Esophagus (tissue), 2 donors: ENCODE data around the gene SOCS2. TPM values are rescaled to one million over a fixed set of nuclear protein-coding genes. Genes with fewer than 3 reads are reported as not detected.
A peak's percentile ranks its signal among the peaks of the same experiment; 100 is the strongest.

Experiments used
- H3K27ac ChIP-seq, 2 donors: one replicate each; pipeline ENCODE4 v1.5.1; 2013; ENCODE audit warnings: low read depth in 2 of 2, mild to moderate bottlenecking in 2 of 2, inconsistent platforms in 1 of 2, low read length in 1 of 2, moderate library complexity in 1 of 2
- H3K27me3 ChIP-seq, 2 donors: one replicate each; pipeline ENCODE4 v1.6.1; 2013; ENCODE audit warnings: low read length in 2 of 2, control low read depth in 1 of 2, mild to moderate bottlenecking in 1 of 2; ENCODE audit not compliant: insufficient read depth in 2 of 2, control insufficient read depth in 1 of 2
- H3K36me3 ChIP-seq, 2 donors: one replicate each; pipeline ENCODE4 v1.6.1; 2013; ENCODE audit warnings: low read length in 1 of 2; ENCODE audit not compliant: control insufficient read depth in 2 of 2, insufficient read depth in 2 of 2
- H3K4me1 ChIP-seq, 2 donors: one replicate each; pipeline ENCODE4 v1.6.1; 2013; ENCODE audit warnings: low read length in 1 of 2; ENCODE audit not compliant: control insufficient read depth in 2 of 2, insufficient read depth in 2 of 2
- H3K4me3 ChIP-seq, 2 donors: one replicate each; pipeline ENCODE4 v1.5.1; 2013; ENCODE audit warnings: low read length in 2 of 2, mild to moderate bottlenecking in 2 of 2, low read depth in 1 of 2, moderate library complexity in 1 of 2
- H3K9me3 ChIP-seq, 2 donors: one replicate each; pipeline ENCODE4 v1.6.1; 2013; ENCODE audit warnings: mild to moderate bottlenecking in 2 of 2, low read depth in 1 of 2, low read length in 1 of 2, moderate library complexity in 1 of 2; ENCODE audit not compliant: control insufficient read depth in 2 of 2, insufficient read depth in 1 of 2
- WGBS, 2 donors: extraction: QIAGEN DNeasy Blood & Tissue Kit; methylation state at CpG; one replicate each; pipeline ENCODE4 v1.1.7; 2013; 5-methylcytosine and 5-hydroxymethylcytosine counted together
- polyA plus RNA-seq, 2 donors: library from polyadenylated mRNA; stranded (reverse); fragments of 200-250 nt; gene quantifications; one replicate each; pipeline ENCODE4 v1.2.3, GENCODE V29; 2013
- donor health status: healthy with polysubstance abuse.
- donor health status: Bipolar disorder and iron deficiency.

Gene SOCS2
- polyA plus RNA-seq, 2 donors: 4.0 to 8.2 TPM

DNA sequence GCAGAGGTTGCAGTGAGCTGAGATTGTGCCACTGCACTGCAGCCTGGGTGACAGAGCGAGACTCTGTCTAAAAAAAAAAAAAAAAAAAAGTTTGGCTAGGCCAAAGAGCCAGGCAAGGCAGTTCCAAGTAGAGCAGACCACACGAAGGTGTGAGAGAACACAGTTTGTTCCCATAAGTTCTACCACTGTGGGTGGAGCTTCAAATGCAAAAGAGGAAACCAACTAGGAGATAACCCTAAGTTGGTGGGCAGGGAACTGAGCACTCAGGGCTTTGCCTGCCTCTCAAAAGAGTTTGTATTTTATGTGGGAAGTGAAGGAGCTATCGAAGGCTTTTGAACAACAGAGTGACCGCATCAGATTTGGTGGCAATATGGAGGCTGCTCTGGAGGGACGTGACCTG, 15.1 kb downstream of the SOCS2 start:
- 82 to 87% methylated on average over 5 of the region's 5 CpGs for WGBS, 2 donors
- Histone ChIP-seq H3K36me3 (no peaks in the 10 kb centered on the region), H3K27ac (no peak overlapping the region), H3K4me3 (no peak overlapping the region), H3K27me3 (no peaks in the 10 kb centered on the region), H3K9me3 (no peaks in the 10 kb centered on the region), H3K4me1 (no peaks in the 10 kb centered on the region)

DNA sequence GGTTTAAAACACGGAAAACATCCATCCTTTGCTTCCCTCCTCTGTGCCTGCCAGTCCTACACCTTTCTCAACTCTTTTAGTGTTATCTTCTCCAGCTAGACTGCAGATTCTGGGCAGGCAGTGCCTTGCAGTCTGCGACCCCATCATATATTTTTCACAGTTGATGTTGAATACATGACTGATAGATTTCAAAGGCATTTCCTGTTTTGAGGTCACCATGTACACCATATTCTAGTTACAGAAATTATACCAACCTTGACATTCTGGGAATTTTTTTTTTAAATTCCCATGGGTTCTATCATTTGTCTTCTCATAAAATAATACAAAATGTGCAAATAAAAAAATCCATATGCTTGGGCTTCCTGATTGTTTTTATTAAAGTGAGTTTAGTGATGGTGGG, 16.6 kb downstream of the SOCS2 start:
- no peaks in the 10 kb centered on the region for H3K4me1 ChIP-seq
- 79 to 90% methylated on average over 2 of the region's 2 CpGs for WGBS, 2 donors
- no peaks in the 10 kb centered on the region for H3K36me3 ChIP-seq

DNA sequence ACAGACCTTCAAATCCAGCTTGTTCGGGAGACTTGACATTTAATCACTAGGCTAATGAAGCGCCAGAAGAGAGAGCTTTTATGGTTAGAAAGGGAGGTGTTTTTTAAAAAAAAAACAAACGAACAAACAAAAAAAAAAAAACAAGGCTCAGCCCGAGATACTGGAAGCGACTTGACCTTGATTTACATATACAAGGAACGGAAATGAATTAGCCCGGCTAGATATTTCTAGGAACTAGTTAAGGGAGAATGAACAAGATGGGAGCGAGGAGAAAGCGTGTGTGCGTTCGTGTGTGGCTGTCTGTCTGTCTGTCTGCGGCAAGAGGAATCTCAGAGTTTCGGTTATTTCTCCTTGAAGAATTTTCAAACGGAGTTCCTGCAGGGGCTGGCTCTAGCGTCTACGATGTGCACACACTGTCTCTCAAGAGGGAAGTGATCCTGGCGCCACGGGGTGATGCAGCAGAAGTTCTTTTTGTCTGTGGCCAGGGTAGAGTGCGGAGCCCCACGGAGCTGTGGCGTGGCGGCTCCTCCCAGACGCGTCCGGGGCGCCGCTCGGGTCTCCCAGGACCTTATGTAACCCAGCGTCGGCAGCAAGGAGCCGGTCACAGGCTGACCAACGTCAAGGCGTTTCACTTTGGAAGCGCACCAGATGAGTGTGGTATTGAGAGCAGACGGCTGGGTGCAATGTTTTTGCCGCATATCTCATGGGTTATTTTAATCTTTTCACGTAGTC, 18.8 kb downstream of the SOCS2 start:
- no peaks in the 10 kb centered on the region for H3K4me1 ChIP-seq
- H3K4me3 ChIP-seq: peak overlapping the region; percentile 31 to 80
- no peaks in the 10 kb centered on the region for H3K36me3 ChIP-seq
- no peaks in the 10 kb centered on the region for H3K27me3 ChIP-seq
- H3K27ac ChIP-seq: peak overlapping the region; percentile 68 to 85
- 1 to 2% methylated on average over 37 of the region's 37 CpGs for WGBS, 2 donors
- no peaks in the 10 kb centered on the region for H3K9me3 ChIP-seq

More for the DNA sequence above, 16.6 kb downstream of the SOCS2 start:
- no peaks in the 10 kb centered on the region for H3K9me3 ChIP-seq
- no peaks in the 10 kb centered on the region for H3K27me3 ChIP-seq
- H3K27ac ChIP-seq: no peak overlapping the region
- no peak overlapping the region for H3K4me3 ChIP-seq

DNA sequence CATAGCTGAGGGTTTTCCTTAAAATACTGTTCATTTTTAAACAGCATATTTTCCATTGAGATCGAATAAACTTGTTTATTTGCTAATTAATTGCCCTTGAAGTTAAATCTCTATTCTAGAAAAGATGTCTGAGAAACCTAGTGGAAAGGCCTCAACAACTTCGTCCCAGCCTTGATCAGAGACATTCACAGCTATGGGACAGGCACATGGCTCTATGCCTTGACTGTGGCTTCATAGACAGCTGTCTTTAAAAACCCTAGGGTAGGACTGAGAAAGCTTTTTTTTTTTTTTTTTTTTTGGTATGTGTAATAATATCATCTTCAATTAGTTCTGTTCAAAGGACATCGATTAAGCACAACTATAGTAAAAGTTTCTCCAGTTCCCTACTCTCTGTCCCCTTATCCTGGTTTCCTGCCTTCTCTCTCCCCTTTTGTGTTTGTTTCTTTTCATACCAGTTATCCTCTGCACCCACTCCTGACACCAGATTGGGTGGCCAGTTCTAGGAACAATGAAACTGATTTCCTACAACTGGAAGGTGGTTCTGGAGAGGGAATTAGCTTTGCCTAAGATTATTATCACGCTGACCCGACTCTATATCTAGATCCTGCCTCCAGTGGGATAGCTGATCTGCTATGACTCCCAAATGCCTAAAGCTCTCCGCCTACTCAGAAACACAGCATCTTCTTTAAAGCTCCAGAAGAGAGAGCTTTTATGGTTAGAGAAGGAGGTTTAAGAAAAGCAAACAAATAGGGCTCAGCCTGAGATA, 20.3 kb downstream of the SOCS2 start:
- Histone ChIP-seq H3K4me3 (no peak overlapping the region), H3K4me1 (no peaks in the 10 kb centered on the region), H3K9me3 (no peaks in the 10 kb centered on the region), H3K27ac (peak overlapping the region; percentile 38 to 62), H3K27me3 (no peaks in the 10 kb centered on the region), H3K36me3 (no peaks in the 10 kb centered on the region)
- 78 to 83% methylated on average over 6 of the region's 6 CpGs for WGBS, 2 donors

DNA sequence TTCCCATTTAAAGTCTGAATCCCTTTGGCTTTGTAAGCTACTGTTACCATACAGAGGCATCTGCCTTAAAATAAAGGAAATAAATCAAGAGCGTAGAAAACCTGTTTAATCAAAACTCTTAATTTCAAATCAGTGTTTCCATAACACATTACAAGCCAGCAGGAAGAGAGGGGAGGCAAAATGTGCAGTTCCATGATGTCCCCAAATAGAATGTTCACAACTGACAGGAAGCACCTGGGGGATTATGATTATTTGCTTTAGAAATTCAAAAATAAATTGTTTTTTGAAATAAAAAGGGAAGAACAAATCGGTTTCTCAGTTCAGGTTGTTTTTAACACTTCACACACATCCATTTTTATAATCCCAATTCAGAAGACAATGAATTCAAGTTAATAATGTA, 21.4 kb downstream of the SOCS2 start:
- Histone ChIP-seq H3K36me3 (no peaks in the 10 kb centered on the region), H3K27me3 (no peaks in the 10 kb centered on the region), H3K4me3 (no peak overlapping the region), H3K27ac (no peak overlapping the region), H3K9me3 (no peaks in the 10 kb centered on the region), H3K4me1 (no peaks in the 10 kb centered on the region)
- 63 to 67% methylated on average over 2 of the region's 2 CpGs for WGBS, 2 donors

DNA sequence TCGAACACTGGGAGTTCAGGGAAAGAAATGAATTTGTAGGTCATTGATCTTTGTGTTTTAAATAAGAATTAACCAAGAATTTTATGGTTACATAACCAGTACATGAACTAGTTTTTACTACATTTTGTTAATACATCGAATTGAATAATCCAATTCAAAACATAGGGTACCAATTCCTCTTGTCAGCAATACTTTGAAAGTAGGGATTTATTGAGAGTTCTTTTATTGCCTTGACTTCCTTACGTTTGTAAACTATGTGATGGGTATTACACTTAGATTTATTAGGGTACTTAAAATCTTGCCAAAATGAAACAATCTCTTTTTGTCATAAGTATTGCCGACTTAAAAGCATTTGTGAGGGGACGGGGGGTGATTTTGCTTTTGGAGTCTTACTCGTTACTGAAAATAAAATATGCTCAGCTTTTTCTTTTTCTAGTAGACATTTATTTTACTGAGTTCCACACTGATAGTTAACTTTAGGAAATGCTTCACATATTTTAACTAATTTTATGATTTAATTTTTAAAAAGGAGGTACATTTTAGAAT, 22.4 kb downstream of the SOCS2 start:
- Histone ChIP-seq H3K27ac (no peak overlapping the region), H3K9me3 (no peaks in the 10 kb centered on the region), H3K4me1 (no peaks in the 10 kb centered on the region), H3K36me3 (no peaks in the 10 kb centered on the region), H3K4me3 (no peak overlapping the region), H3K27me3 (no peaks in the 10 kb centered on the region)
- WGBS, 2 donors: 69 to 71% methylated on average over 6 of the region's 6 CpGs

DNA sequence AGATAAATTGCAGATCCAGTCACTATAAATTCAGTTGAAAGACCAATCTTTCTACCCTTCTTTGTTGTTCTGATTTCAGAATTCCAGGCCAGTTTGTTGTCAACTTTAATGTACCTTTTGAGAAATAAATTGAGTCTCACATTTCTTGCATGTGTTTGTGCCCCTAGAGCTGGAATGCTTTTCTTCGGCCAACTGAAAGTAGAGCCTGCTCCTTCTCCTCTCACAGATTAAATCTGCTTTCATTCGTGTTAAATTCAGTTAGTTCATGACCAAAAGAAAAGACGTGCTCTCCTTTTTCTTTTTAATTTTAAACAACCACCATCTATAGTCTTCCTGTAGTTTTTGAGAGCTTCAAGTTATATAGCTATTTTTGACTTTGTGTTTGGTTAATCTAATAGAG, 22.9 kb downstream of the SOCS2 start:
- Histone ChIP-seq H3K27ac (no peak overlapping the region), H3K4me3 (no peak overlapping the region)
- 63 to 68% methylated on average over 3 of the region's 3 CpGs for WGBS, 2 donors

DNA sequence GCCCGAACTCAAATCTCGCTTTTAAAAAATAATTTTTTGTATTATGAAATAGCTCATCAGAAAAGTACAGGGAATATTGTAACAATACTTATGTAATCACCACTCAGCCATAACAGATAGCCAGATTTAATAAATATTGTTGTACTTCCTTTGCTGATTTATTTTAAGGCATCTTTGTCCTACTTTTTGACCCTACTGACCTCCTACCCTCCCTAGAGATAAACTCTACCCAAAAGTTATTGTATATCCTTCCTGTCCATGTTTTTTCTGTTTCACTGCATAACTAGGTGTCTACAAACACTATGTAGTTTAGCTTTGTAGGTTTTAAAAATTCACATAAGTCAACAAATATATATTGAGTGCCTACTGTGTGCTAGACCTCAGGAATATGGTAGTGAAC, 25.1 kb downstream of the SOCS2 start:
- H3K27me3 ChIP-seq: no peaks in the 10 kb centered on the region
- H3K4me3 ChIP-seq: no peak overlapping the region
- H3K4me1 ChIP-seq: no peaks in the 10 kb centered on the region
- no peaks in the 10 kb centered on the region for H3K36me3 ChIP-seq
- WGBS, 2 donors: 91 to 92% methylated on average over 2 of the region's 2 CpGs
- H3K27ac ChIP-seq: no peak overlapping the region
- H3K9me3 ChIP-seq: no peaks in the 10 kb centered on the region

More for the DNA sequence above, 22.9 kb downstream of the SOCS2 start:
- H3K27me3 ChIP-seq: no peaks in the 10 kb centered on the region
- no peaks in the 10 kb centered on the region for H3K4me1 ChIP-seq
- H3K9me3 ChIP-seq: no peaks in the 10 kb centered on the region
- H3K36me3 ChIP-seq: no peaks in the 10 kb centered on the region

DNA sequence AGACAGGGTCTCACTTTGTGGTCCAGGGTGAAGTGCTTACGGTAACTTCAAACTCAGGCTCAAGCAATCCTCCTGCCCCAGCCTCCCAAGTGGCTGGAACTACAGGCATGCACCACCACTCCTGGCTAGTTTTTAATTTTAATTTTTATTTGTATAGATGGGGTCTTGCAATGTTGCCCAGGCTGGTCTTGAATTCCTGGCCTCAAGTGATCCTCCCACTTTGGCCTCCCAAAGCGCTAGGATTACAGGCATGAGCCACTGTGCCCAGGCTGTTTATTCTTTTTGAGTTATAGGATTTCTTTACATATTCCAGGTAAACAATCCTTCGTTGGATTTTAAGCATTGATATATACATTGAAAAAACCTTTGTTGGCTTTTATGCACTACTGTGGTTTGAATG, 26.7 kb downstream of the SOCS2 start:
- Histone ChIP-seq H3K27me3 (no peaks in the 10 kb centered on the region), H3K27ac (no peak overlapping the region), H3K9me3 (no peaks in the 10 kb centered on the region), H3K4me3 (no peak overlapping the region), H3K36me3 (no peaks in the 10 kb centered on the region), H3K4me1 (no peaks in the 10 kb centered on the region)
- WGBS, 2 donors: 88 to 89% methylated on average over 3 of the region's 3 CpGs
